ENCODE measurements around the gene AGBL4. TPM values are rescaled to one million over a fixed set of nuclear protein-coding genes. Genes with fewer than 3 reads are reported as not detected.
A peak's percentile ranks its signal among the peaks of the same experiment; 100 is the strongest.

AGBL4 gene
- total RNA-seq (2012; rRNA removed) (not detected in 2 replicates), polyA plus RNA-seq (2012; rRNA removed) (not detected in 2 replicates), Bru-seq, nascent RNA (percentile 3 among the genes with signal in this experiment), BruChase-seq, experiment 1, labeled RNA remaining after a 6-hour chase (percentile 2 among the genes with signal in this experiment), BruChase-seq, experiment 2, labeled RNA remaining after a 2-hour chase (percentile 2 among the genes with signal in this experiment)
- not detected in 2 replicates for polyA plus RNA-seq (2012; cell fraction: cytosol; rRNA removed)
- polyA plus RNA-seq (2012; cell fraction: nucleus; rRNA removed; ENCODE audit: low replicate concordance): not detected in 2 replicates
- long read RNA-seq: 0 reads

GRCh38 chr1:50023292-50024159, at the start of gene AGBL4:
Gene AGBL4 (minus strand): TSS chr1:50023954.
- 0% methylated on average over 3 of the region's 56 CpGs; no CpG with 5 or more reads in 1 of the 2 experiments for WGBS, 2 experiments (ENCODE audit: extremely low coverage in 2 of 2, insufficient read length in 1 of 2)
- dilution Hi-C loops (cut with HindIII; ENCODE audit: low sequenced_read_pairs, unreplicated experiment) (no loop called here), intact Hi-C loops (cut with micrococcal nuclease) (no loop called here), in situ Hi-C loops (cut with MboI; ENCODE audit: low sequenced_read_pairs) (no loop called here)
- Histone ChIP-seq H3K27me3 (ENCODE audit: control insufficient read depth, insufficient read depth, low read length) (no peaks in the 10 kb centered on the region), H3K36me3 (ENCODE audit: control insufficient read depth, insufficient read depth, low read length) (no peaks in the 10 kb centered on the region), H2AFZ (replicated peaks; ENCODE audit: low read length, poor library complexity) (peak within 1 kb of the TSS; percentile 33), H3K14ac (replicated peaks; ENCODE audit: low read depth, low read length) (no peak within 1 kb of the TSS), H3K4me2 (ENCODE audit: low read depth, low read length) (no peak within 1 kb of the TSS), H2BK120ac (ENCODE audit: low read depth, low read length) (no peak within 1 kb of the TSS), H3K79me1 (ENCODE audit: low read depth in 1 of 2, low read length in 2 of 2) (no peaks in the 10 kb centered on the region), H3K23ac (ENCODE audit: low read depth, low read length) (no peak within 1 kb of the TSS), H3K9me3 (ENCODE audit: control insufficient read depth, insufficient read depth, low read length) (peaks cover 16% of the 10 kb centered on the region), H2BK15ac (ENCODE audit: low read depth, low read length) (no peak within 1 kb of the TSS), H4K8ac (ENCODE audit: low read depth in 2 of 2, low read length in 2 of 2) (no peak within 1 kb of the TSS), H4K91ac (ENCODE audit: insufficient read depth, low read depth, low read length) (no peak within 1 kb of the TSS), H2BK5ac (ENCODE audit: low read depth, low read length, poor library complexity, severe bottlenecking) (no peak within 1 kb of the TSS), H3K4me3 (ENCODE audit: insufficient read depth, low read depth, low read length) (peak within 1 kb of the TSS; percentile 14; the same call in 1 of the 2 replicates), H3K4me1 (ENCODE audit: control insufficient read depth, insufficient read depth, low read length) (no peaks in the 10 kb centered on the region), H2AK5ac (ENCODE audit: low read depth, low read length) (no peak within 1 kb of the TSS), H3K4ac (ENCODE audit: low read depth, low read length) (no peak within 1 kb of the TSS), H3K27ac (ENCODE audit: insufficient read depth, low read length) (no peak within 1 kb of the TSS), H3K9me1 (ENCODE audit: insufficient read depth, low read length) (no peaks in the 10 kb centered on the region), H2AK9ac (replicated peaks; ENCODE audit: low read depth, low read length, poor library complexity) (no peak within 1 kb of the TSS), H2BK20ac (ENCODE audit: low read depth, low read length) (no peak within 1 kb of the TSS), H3K9ac (ENCODE audit: low read depth, low read length) (no peak within 1 kb of the TSS), H4K20me1 (ENCODE audit: insufficient read depth, low read length) (no peaks in the 10 kb centered on the region), H4K5ac (ENCODE audit: low read depth, low read length) (no peak within 1 kb of the TSS), H3K18ac (ENCODE audit: low read depth, low read length) (no peak within 1 kb of the TSS), H3K56ac (ENCODE audit: extremely low read depth, insufficient read depth, low read length) (no peak within 1 kb of the TSS)
- no TSS peak for BruUV-seq (replicated peaks)
- no peak for ATAC-seq (ENCODE audit: low read depth)
- TF ChIP-seq RFX5 (IDR thresholded peaks at IDR 0.05; ENCODE audit: low read depth, low read length) (no peak), MAZ (IDR thresholded peaks at IDR 0.05; ENCODE audit: borderline replicate concordance, low read depth, low read length) (no peak), RCOR1 (IDR thresholded peaks at IDR 0.05; ENCODE audit: insufficient replicate concordance, low read length) (no peak), MXI1 (IDR thresholded peaks at IDR 0.05; ENCODE audit: borderline replicate concordance, low read depth, low read length) (no peak), BHLHE40 (IDR thresholded peaks at IDR 0.05; ENCODE audit: low read depth, low read length) (no peak), SMC3 (IDR thresholded peaks at IDR 0.05; ENCODE audit: low read depth, low read length) (no peak), CEBPB (IDR thresholded peaks at IDR 0.05; ENCODE audit: low read depth, low read length) (no peak), RAD21 (IDR thresholded peaks at IDR 0.05; ENCODE audit: low read length) (no peak), FOS (IDR thresholded peaks at IDR 0.05; ENCODE audit: low read depth, low read length) (no peak), NFE2L2 (IDR thresholded peaks at IDR 0.05; ENCODE audit: low read depth, low read length) (no peak)
- POLR2A ChIA-PET (ENCODE audit: unreplicated experiment): no interaction called here
- CTCF ChIA-PET: no interaction called here
- no peak for DNase-seq
